ENCODE measurements around the gene MRGPRF.

Gene MRGPRF

DNA sequence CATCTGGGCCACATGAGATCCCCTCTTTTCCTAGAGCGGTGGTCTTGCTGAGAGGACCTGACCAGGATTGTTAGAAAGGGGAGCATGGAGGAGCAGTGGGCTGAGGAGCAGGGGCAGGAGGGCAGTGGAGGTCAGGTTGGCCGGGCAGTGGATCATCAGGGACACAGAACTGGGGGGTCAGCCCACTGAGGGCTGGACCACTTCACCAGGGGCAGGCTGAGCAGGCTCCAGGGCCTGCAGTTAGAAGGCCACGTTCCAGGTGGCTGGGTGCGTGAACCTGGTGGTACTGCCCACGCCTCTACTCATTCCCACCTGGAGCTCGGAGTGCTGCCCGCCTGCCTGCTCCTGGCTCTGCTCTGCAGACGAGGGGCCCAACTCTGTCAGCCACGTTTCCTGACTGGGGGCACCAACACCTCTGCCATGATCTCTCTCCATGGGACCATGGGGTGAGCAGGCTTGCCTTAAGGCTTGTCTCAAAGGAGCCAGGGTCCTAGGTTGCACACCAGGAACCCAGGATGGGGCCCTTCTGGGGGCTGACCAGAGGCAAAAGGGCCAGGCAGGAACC is 9.7 kb downstream of the MRGPRF start:
- no peaks in the 10 kb centered on the region for H3K4me1 ChIP-seq (ENCODE audit: low read depth, poor library complexity, severe bottlenecking)
- no peaks in the 10 kb centered on the region for H3K36me3 ChIP-seq (ENCODE audit: insufficient read depth)
- peaks cover 63% of the 10 kb centered on the region for H3K27me3 ChIP-seq (ENCODE audit: insufficient read depth, low read depth)
- no peaks in the 10 kb centered on the region for H4K20me1 ChIP-seq (ENCODE audit: insufficient read depth)
- no peaks in the 10 kb centered on the region for H3K79me2 ChIP-seq (ENCODE audit: insufficient read depth, low read depth)
- H3K4me2 ChIP-seq = no peak overlapping the region
- TF ChIP-seq, protein P1, sequence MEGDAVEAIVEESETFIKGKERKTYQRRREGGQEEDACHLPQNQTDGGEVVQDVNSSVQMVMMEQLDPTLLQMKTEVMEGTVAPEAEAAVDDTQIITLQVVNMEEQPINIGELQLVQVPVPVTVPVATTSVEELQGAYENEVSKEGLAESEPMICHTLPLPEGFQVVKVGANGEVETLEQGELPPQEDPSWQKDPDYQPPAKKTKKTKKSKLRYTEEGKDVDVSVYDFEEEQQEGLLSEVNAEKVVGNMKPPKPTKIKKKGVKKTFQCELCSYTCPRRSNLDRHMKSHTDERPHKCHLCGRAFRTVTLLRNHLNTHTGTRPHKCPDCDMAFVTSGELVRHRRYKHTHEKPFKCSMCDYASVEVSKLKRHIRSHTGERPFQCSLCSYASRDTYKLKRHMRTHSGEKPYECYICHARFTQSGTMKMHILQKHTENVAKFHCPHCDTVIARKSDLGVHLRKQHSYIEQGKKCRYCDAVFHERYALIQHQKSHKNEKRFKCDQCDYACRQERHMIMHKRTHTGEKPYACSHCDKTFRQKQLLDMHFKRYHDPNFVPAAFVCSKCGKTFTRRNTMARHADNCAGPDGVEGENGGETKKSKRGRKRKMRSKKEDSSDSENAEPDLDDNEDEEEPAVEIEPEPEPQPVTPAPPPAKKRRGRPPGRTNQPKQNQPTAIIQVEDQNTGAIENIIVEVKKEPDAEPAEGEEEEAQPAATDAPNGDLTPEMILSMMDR (conservative IDR thresholded peaks at IDR 0.05; ENCODE audit: low read depth, low read length) = no peak
- H3K27ac ChIP-seq = no peak overlapping the region
- no peak overlapping the region for H2AFZ ChIP-seq (ENCODE audit: low read depth)
- no peak overlapping the region for H3K9ac ChIP-seq
- H3K4me3 ChIP-seq (IDR thresholded peaks at IDR 0.05; ENCODE audit: insufficient read depth, low read depth, low read length) = no peak overlapping the region

DNA sequence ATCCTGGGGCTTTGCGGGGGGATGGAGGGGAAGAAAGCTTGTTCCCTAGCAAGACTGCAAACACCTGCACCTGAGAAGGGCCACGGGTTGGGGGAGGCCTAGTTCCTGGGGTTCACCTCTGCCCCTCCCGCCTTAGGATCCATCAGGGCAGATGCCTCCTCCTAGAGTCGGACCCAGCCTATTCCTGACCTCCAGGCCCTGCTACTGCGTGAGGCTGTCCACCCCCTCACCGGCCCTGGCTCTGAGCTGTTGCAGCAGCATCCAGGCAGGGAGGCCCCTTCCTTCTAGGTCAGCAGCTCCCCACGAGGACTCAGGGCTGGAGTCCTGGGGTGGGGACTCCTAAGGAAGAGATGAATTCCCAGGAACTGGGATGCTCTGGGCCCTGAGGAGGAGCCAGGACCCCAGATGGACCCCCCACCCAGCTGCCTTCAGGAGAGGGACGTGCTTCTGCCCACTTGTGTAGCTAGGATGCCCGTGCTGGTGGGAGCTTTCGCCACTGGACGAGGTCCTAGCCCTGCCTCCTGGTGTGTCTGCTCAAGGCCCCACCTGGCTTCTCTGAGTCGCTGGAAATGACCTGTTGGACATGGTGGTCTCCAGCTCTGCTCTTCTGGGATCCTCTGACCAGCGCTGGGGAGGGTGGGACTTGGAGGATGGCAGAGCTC is 10.3 kb downstream of the MRGPRF start:
- Histone ChIP-seq H3K4me3 (IDR thresholded peaks at IDR 0.05; ENCODE audit: insufficient read depth, low read depth, low read length) (no peak overlapping the region), H2AFZ (ENCODE audit: low read depth) (no peak overlapping the region), H3K36me3 (ENCODE audit: insufficient read depth) (no peaks in the 10 kb centered on the region), H4K20me1 (ENCODE audit: insufficient read depth) (no peaks in the 10 kb centered on the region), H3K27me3 (ENCODE audit: insufficient read depth, low read depth) (peaks cover 59% of the 10 kb centered on the region), H3K27ac (no peak overlapping the region), H3K4me1 (ENCODE audit: low read depth, poor library complexity, severe bottlenecking) (no peaks in the 10 kb centered on the region), H3K9ac (no peak overlapping the region), H3K79me2 (ENCODE audit: insufficient read depth, low read depth) (no peaks in the 10 kb centered on the region), H3K4me2 (no peak overlapping the region)
- TF ChIP-seq, protein P1 (conservative IDR thresholded peaks at IDR 0.05; ENCODE audit: low read depth, low read length) = no peak

DNA sequence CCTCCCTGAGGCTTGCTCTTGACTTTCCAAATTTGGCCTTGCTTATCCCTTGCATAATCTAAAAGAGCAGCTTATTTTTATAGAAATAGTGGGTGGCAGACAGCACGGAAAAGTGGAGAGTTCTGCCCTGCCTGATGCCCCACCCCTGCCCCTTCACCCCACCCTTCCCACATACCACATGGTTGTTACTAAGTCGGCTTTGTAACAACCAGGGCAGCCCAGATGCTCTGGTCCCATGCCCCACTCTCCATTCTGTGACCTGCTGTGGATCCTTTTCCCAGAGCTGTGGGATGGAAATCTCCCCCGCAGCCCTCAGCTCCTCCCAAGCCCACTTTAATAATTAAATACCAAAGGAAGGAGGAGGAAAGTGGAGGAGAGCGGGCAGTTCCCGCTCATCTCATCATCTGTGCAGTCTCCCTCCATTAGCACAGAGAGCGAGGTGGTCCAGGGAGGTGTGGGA is 10.9 kb downstream of the MRGPRF start:
- no peak overlapping the region for H3K9ac ChIP-seq
- H4K20me1 ChIP-seq (ENCODE audit: insufficient read depth) = no peaks in the 10 kb centered on the region
- no peaks in the 10 kb centered on the region for H3K36me3 ChIP-seq (ENCODE audit: insufficient read depth)
- H3K4me2 ChIP-seq = no peak overlapping the region
- peaks cover 53% of the 10 kb centered on the region for H3K27me3 ChIP-seq (ENCODE audit: insufficient read depth, low read depth)
- no peaks in the 10 kb centered on the region for H3K4me1 ChIP-seq (ENCODE audit: low read depth, poor library complexity, severe bottlenecking)
- no peak overlapping the region for H3K27ac ChIP-seq
- H3K4me3 ChIP-seq (IDR thresholded peaks at IDR 0.05; ENCODE audit: insufficient read depth, low read depth, low read length) = no peak overlapping the region
- no peak overlapping the region for H2AFZ ChIP-seq (ENCODE audit: low read depth)
- TF ChIP-seq, protein P1 (conservative IDR thresholded peaks at IDR 0.05; ENCODE audit: low read depth, low read length) = no peak
- H3K79me2 ChIP-seq (ENCODE audit: insufficient read depth, low read depth) = no peaks in the 10 kb centered on the region

DNA sequence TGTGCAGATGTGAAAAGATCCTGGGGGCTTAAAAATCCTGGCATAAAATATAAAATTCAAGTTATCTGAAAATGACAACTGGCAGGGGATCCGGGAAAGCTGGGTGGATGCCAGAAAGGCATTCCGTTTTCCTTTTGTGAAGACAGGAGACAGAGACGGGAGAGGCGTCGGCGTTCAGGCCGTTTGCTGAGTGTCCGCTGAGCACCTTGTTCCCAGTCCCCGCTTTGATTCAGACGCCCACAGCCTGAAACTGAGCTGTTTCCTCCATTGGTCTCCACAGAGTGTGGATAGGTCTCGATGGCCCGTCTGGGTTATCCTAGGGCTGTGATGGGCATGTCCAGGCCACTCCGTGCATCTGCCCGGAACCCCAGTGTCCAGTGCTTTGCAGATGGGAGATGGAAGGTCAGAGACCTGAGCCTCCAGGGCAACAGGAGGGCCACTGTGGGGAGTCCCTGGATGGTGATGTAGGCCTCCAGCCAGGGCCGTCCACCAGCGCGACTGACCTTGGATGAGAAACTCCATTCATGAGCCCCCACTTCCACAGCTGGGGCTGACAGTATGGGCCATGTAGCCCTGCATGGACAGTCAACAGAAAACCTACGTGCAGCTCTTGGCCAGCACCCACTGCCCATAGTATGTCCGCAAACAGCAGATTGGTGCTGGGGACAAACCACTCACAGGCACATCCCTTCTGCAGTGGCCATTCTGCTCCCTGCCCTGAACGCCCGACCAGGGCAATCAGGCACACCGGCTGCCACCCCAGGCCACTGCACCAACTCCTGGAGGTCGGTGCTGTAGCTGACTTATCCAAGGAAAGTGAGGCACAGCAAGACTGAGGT is 11.6 kb downstream of the MRGPRF start:
- Histone ChIP-seq H3K4me2 (no peak overlapping the region), H3K79me2 (ENCODE audit: insufficient read depth, low read depth) (no peaks in the 10 kb centered on the region), H3K4me1 (ENCODE audit: low read depth, poor library complexity, severe bottlenecking) (no peaks in the 10 kb centered on the region), H3K36me3 (ENCODE audit: insufficient read depth) (no peaks in the 10 kb centered on the region), H3K4me3 (IDR thresholded peaks at IDR 0.05; ENCODE audit: insufficient read depth, low read depth, low read length) (no peak overlapping the region), H4K20me1 (ENCODE audit: insufficient read depth) (no peaks in the 10 kb centered on the region), H3K27me3 (ENCODE audit: insufficient read depth, low read depth) (peaks cover 48% of the 10 kb centered on the region), H3K9ac (no peak overlapping the region), H2AFZ (ENCODE audit: low read depth) (no peak overlapping the region), H3K27ac (no peak overlapping the region)
- TF ChIP-seq, protein P1 (conservative IDR thresholded peaks at IDR 0.05; ENCODE audit: low read depth, low read length) = no peak
